Measurements from ENCODE around the gene TOP3B. TPM values are rescaled to one million over a fixed set of nuclear protein-coding genes. Genes with fewer than 3 reads are reported as not detected.

Gene TOP3B
- total and polyA plus RNA-seq, 10 of the 15 experiments (the other 5 are each of a cell fraction or from before 2014, with no cell fraction given): 0.60 to 47.3 (median 33.7) TPM

DNA sequence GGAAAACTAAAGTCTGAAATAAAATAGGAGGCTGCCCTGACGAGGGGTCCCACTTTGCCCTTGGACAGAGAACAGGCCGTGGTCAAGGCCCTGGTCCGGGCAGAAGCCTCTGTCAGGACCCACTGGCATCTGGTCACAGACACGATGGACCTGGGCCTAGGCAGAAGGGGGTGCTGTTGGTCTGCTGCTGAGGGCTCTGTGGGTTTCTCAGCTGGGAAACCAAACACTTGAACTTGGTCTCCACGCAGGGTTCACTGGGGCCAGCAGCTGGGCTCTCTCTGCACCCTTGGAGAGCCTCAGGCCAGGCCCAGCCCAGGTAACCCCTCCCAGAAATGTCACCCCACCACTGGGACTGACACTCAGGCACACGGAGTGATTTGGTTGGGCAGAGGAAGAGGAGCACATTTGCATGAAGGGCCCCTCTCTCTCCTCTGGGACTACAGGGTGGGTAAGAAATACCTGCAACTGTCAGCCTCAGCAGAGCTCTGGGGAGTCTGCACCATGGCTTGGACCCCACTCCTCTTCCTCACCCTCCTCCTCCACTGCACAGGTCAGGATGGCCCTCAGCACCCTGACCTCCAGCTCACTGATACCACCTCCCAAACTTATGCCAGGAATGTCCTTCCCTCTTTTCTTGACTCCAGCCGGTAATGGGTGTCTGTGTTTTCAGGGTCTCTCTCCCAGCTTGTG, 48.1 kb upstream of the TOP3B start (continued):
- TF ChIP-seq HDGF (IDR thresholded peaks at IDR 0.05) (peak; percentile 91; the same call in 1 of the 2 replicates), ZZZ3 (IDR thresholded peaks at IDR 0.05; ENCODE audit: control insufficient read depth, insufficient read length, low read depth) (no peak), MYC (IDR thresholded peaks at IDR 0.05; ENCODE audit: insufficient read depth, insufficient read length, insufficient replicate concordance, low read length, severe bottlenecking) (no peak), CBX3 (IDR thresholded peaks at IDR 0.05; ENCODE audit: borderline replicate concordance, low read depth) (no peak), RAD21 (IDR thresholded peaks at IDR 0.05; ENCODE audit: insufficient read depth, low read depth, low read length) (peak; percentile 84), CEBPB (IDR thresholded peaks at IDR 0.05; ENCODE audit: borderline replicate concordance in 1 of 2, low read depth in 2 of 2, low read length in 2 of 2) (no peak), TAF1 (IDR thresholded peaks at IDR 0.05; ENCODE audit: borderline replicate concordance, low read depth, low read length) (peak; percentile 96), NFYB (IDR thresholded peaks at IDR 0.05; ENCODE audit: insufficient read depth, low read depth, low read length) (peak; percentile 73), ZNF217 (IDR thresholded peaks at IDR 0.05) (0 out of 2 replicates have a peak, but pooled peaks have one; percentile 2), TCF3 (IDR thresholded peaks at IDR 0.05; ENCODE audit: borderline replicate concordance, insufficient read depth, low read depth, low read length) (peak; percentile 82), EGR1 (IDR thresholded peaks at IDR 0.05; ENCODE audit: borderline replicate concordance in 1 of 2, low read depth in 2 of 2, low read length in 2 of 2) (peak in 1 of 2 experiments; percentile 45; a peak in 1 of 3 replicates)
- TF ChIP-seq, protein P1, sequence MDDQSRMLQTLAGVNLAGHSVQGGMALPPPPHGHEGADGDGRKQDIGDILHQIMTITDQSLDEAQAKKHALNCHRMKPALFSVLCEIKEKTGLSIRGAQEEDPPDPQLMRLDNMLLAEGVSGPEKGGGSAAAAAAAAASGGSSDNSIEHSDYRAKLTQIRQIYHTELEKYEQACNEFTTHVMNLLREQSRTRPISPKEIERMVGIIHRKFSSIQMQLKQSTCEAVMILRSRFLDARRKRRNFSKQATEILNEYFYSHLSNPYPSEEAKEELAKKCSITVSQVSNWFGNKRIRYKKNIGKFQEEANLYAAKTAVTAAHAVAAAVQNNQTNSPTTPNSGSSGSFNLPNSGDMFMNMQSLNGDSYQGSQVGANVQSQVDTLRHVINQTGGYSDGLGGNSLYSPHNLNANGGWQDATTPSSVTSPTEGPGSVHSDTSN (IDR thresholded peaks at IDR 0.05; ENCODE audit: insufficient replicate concordance, low read depth, low read length): peak; percentile 57
- TF ChIP-seq, protein P2, sequence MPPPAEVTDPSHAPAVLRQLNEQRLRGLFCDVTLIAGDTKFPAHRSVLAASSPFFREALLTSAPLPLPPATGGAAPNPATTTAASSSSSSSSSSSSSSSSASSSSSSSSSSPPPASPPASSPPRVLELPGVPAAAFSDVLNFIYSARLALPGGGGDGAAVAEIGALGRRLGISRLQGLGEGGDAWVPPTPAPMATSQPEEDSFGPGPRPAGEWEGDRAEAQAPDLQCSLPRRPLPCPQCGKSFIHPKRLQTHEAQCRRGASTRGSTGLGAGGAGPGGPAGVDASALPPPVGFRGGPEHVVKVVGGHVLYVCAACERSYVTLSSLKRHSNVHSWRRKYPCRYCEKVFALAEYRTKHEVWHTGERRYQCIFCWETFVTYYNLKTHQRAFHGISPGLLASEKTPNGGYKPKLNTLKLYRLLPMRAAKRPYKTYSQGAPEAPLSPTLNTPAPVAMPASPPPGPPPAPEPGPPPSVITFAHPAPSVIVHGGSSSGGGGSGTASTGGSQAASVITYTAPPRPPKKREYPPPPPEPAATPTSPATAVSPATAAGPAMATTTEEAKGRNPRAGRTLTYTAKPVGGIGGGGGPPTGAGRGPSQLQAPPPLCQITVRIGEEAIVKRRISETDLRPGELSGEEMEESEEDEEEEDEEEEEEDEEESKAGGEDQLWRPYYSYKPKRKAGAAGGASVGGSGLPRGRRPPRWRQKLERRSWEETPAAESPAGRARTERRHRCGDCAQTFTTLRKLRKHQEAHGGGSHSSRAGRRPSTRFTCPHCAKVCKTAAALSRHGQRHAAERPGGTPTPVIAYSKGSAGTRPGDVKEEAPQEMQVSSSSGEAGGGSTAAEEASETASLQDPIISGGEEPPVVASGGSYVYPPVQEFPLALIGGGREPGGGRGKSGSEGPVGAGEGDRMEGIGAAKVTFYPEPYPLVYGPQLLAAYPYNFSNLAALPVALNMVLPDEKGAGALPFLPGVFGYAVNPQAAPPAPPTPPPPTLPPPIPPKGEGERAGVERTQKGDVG (CRISPR knock-in tag; IDR thresholded peaks at IDR 0.05): no peak
- TF ChIP-seq, protein P3, sequence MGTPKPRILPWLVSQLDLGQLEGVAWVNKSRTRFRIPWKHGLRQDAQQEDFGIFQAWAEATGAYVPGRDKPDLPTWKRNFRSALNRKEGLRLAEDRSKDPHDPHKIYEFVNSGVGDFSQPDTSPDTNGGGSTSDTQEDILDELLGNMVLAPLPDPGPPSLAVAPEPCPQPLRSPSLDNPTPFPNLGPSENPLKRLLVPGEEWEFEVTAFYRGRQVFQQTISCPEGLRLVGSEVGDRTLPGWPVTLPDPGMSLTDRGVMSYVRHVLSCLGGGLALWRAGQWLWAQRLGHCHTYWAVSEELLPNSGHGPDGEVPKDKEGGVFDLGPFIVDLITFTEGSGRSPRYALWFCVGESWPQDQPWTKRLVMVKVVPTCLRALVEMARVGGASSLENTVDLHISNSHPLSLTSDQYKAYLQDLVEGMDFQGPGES (IDR thresholded peaks at IDR 0.05): no peak
